Jurkat, Clone E6-1 (cell line): ENCODE data around the gene PTPRN2.
"Not testable (repeated sequence)": the region's sequence is repeated elsewhere in the genome, so short reads cannot be mapped to it uniquely, and the experiment has no call there.

Experiments used
- DNase-seq: peaks from one replicate; pipeline ENCODE4 v3.0.0-alpha.2; 2011; ENCODE audit warnings: low read depth, low spot score
- H3K4me3 ChIP-seq: 2 replicates; pipeline ENCODE4 v1.5.1; 2011; ENCODE audit warnings: mild to moderate bottlenecking, low read length, control low read depth, moderate library complexity

The PTPRN2 gene

GRCh38 chr7:158458716-158459282 is 128.8 kb downstream of the PTPRN2 start:
- H3K4me3 ChIP-seq: no peak overlapping the region
- DNase-seq: no peak

- DNase-seq: no peak
- no peak overlapping the region for H3K4me3 ChIP-seq
Observed at GRCh38 chr7:158458096-158458495, 129.5 kb downstream of the PTPRN2 start.

GRCh38 chr7:158457586-158457985 is 130.0 kb downstream of the PTPRN2 start:
- not testable (repeated sequence) for DNase-seq, H3K4me3 ChIP-seq

GRCh38 chr7:158454631-158455030 is 133.0 kb downstream of the PTPRN2 start:
- no peak overlapping the region for H3K4me3 ChIP-seq
- DNase-seq: no peak

- no peak for DNase-seq
- no peak overlapping the region for H3K4me3 ChIP-seq
Observed at GRCh38 chr7:158453663-158454062, 134.0 kb downstream of the PTPRN2 start.

- no peak overlapping the region for H3K4me3 ChIP-seq
- no peak for DNase-seq
Observed at GRCh38 chr7:158452331-158452730, 135.3 kb downstream of the PTPRN2 start.

GRCh38 chr7:158450476-158451124 is 137.0 kb downstream of the PTPRN2 start:
- H3K4me3 ChIP-seq: no peak overlapping the region
- DNase-seq: no peak

GRCh38 chr7:158449942-158450341 is 137.7 kb downstream of the PTPRN2 start:
- H3K4me3 ChIP-seq: no peak overlapping the region
- no peak for DNase-seq

- H3K4me3 ChIP-seq: no peak overlapping the region
- no peak for DNase-seq
Observed at GRCh38 chr7:158449266-158449665, 138.4 kb downstream of the PTPRN2 start.

- H3K4me3 ChIP-seq: no peak overlapping the region
- no peak for DNase-seq
Observed at GRCh38 chr7:158448430-158449100, 139.1 kb downstream of the PTPRN2 start.

GRCh38 chr7:158447506-158448171 is 140.0 kb downstream of the PTPRN2 start:
- H3K4me3 ChIP-seq: no peak overlapping the region
- DNase-seq: no peak

GRCh38 chr7:158447151-158447505 is 140.5 kb downstream of the PTPRN2 start:
- DNase-seq: no peak
- no peak overlapping the region for H3K4me3 ChIP-seq

- no peak for DNase-seq
- no peak overlapping the region for H3K4me3 ChIP-seq
Observed at GRCh38 chr7:158446706-158447105, 140.9 kb downstream of the PTPRN2 start.

- no peak overlapping the region for H3K4me3 ChIP-seq
- no peak for DNase-seq
Observed at GRCh38 chr7:158446281-158446680, 141.3 kb downstream of the PTPRN2 start.

- no peak overlapping the region for H3K4me3 ChIP-seq
- no peak for DNase-seq
Observed at GRCh38 chr7:158445421-158446175, 142.0 kb downstream of the PTPRN2 start.

- no peak overlapping the region for H3K4me3 ChIP-seq
- no peak for DNase-seq
Observed at GRCh38 chr7:158444501-158445420, 142.9 kb downstream of the PTPRN2 start.

- H3K4me3 ChIP-seq: no peak overlapping the region
Observed at GRCh38 chr7:158443688-158444483, 143.7 kb downstream of the PTPRN2 start.

More at GRCh38 chr7:158443688-158444483, 143.7 kb downstream of the PTPRN2 start:
- DNase-seq: no peak
